SKM-1 treated with dmso at 0.1 percent for 144 hours (cell line): ENCODE results near the gene CFP.
A peak's percentile ranks its signal among the peaks of the same experiment; 100 is the strongest.
"Not testable (repeated sequence)": the region's sequence is repeated elsewhere in the genome, so short reads cannot be mapped to it uniquely, and the experiment has no call there.

Source experiments
- DNase-seq: peaks from one replicate; lab custom pipeline; 2025; ENCODE audit not compliant: unreplicated experiment; lab: John Stamatoyannopoulos, UW

Gene CFP

DNA sequence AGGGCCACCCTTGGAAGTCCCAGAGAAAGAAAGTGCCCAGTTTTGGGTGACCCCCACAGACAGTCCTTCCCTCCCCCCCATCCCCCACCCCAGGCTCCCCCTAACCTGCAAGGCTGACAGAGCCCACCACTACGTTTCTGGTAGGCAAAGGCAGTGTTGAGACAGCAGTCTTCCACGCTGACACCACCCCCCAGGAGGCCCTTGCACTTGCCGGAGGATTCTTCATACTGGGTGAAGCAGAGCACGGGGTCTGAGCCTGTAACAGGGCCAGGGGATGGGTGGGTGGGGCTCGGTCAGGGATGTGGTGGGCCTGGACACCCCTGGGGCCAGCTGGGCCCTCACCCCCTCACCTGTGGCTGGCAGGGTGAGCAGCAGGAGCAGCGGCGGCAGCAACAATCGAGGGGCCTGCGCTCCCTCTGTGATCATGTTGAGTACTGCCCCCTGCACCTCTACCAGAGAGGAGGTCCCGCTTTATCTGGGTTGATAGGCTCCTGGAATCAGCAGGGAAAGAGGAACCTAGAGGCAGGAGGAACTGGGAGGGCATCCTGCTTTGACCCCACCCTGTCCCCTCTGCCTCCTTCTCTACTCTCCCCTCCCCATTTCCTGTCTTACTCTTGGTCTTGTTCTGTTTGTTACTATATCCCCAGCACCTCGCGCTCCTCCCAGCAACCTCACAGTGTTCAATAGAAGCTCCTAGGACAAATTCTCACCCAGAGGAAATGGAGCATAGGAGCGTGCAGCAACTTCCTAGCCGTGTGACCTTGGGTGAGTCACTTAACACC, at the start of gene CFP:
CFP (minus strand) TSS at position 512 of the 782 bp plus-strand sequence; CDS start at position 426, 86 bp downstream.
- peak; percentile 72 for DNase-seq

DNA sequence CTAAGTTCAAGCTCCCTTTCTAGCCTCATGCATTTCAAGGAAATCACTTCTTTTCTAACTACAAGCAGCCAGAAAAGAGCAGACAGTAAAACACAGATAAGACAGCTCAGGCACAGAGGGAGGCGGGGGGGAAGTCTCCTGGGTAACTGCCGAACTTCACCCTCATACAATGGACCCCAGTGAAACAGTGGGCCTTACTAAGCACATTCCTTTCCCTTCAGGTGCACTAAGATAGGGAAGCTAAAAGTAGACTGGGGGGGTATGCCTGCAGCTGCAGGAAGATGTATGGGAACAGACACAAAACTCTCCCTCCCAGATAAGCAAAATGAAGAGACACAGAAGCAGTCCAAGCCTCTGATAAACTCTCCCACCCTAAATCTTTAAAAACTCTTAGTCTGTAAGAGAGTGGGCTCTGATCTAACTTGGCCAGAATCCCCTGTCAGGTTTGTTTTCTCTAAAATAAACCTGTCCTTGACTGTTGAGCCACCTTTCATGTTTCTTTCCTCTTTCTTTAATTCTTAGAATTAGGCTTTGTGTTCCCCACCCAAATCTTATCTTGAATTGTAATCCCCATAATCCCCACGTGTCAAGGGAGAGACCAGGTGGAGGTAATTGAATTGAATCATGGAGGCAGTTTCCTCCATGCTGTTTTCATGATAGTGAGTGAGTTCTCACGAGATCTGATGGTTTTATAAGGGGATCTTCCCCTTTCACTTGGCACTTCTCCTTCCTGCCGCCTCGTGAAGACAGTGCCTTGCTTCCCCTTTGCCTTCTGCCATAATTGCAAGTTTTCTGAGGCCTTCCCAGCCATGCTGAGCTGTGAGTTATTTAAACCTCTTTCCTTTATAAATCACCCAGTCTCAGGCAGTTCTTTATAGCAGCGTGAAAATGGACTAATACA, 46.5 kb upstream of the CFP start:
- DNase-seq: not testable (repeated sequence)

DNA sequence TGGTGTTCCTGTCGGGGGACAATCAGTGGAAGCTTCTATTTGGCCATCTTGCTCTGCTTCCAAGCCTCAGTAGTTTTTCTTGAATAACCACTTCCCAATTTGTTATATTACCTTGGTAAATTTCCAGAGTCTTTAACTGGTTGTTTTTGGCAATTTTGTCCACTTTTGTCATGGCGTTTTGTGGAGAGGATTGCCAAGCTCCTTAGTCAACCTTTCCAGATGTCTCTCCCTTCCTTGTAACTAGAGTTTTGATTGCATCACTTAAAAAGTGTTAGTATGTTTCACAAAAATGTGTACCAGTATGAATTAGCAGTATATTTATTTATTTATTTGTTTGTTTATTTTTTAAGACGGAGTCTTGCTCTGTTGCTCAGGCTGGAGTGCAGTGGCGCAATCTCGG, 45.0 kb upstream of the CFP start:
- no peak for DNase-seq

DNA sequence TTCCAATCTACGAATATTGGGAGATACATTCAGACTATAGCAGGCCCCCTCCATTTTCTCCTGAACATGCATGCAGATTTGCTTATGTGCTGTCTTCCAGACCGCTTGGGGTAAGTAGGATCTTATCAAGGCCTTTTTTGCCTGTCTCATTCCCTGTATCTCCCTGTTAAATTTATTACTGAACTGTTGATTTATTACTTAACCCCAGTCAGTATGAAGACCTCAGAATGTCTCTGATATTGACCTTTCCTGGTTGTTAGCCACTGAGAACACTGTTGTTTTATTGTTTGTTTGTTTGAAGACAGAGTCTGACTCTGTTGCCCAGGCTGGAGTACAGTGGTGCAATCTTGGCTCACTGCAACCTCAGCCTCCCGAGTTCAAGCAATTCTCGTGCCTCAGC, 36.1 kb upstream of the CFP start:
- DNase-seq: not testable (repeated sequence)

DNA sequence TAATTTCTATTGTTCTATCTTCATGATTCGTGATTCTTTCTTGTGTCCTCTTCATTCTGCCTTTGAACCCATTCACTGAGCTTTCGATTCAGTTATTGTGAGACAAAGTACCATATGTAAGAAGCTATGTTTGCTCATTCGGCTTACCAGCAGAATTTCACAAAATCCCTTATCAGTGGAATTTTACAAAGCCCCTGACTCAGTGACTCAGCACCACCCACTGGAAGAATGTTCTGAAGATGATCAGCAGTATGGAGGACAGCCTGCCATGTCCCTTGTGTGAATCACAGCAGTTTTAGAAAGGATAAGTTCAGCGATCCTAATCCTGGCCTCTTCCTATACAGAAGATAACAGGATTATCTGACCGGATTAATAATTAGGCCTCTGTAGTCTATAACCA, 35.0 kb upstream of the CFP start:
- no peak for DNase-seq

DNA sequence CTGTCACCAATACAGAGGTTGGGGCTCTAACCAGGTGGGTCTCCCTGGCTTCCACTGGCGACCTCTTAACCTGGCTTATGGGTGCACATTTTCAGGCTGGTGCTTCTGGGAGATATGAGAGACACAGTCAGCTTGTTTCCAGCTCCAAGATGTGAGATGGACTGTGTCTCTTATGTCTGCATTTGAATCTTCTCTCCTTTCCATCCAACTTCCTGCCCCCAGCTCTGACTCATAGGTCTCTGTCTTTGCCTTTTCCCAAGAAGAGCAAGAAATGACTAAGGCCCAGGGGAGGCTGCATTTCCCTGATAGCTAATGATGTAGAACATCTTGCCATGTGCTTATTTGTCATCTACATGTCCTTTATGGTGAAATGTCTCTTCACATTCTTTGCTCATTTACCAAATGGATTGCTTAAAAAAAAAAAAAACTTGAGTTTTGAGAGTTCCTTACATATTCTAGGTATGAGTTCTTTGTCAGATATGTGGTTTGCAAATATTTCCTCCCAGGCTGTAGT, 32.5 kb upstream of the CFP start:
- no peak for DNase-seq

DNA sequence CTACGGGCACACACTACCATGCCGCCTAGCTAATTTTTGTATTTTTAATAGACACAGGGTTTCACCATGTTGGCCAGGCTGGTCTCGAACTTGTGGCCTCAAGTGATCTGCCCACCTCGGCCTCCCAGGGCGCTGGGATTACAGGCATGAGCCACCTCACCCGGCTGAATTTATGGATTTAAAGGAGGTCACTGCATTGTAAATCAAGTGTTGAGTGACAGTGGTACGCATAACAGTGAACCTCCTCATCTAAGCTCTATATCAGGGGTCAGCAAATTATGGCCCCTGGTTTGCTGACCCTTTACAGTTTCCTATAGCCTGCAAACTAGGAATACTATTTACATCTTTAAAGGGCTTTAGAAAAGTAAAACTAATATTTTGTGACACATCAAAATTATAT, 31.8 kb upstream of the CFP start:
- DNase-seq: no peak

DNA sequence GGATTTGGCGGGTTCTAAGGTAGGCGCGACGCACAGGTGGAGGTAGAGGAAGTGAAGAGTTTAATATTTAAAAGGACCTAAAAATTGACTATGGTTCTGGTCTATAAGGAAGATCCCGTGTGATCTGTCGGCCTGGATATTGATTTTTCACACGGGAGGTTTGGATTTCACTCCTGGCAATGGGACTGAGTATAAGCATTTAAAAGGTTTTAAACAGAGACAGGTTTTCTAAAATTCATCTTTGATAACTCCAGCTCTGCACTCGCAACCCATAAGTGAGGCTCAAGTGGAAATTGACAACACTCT, 29.6 kb upstream of the CFP start:
- no peak for DNase-seq

DNA sequence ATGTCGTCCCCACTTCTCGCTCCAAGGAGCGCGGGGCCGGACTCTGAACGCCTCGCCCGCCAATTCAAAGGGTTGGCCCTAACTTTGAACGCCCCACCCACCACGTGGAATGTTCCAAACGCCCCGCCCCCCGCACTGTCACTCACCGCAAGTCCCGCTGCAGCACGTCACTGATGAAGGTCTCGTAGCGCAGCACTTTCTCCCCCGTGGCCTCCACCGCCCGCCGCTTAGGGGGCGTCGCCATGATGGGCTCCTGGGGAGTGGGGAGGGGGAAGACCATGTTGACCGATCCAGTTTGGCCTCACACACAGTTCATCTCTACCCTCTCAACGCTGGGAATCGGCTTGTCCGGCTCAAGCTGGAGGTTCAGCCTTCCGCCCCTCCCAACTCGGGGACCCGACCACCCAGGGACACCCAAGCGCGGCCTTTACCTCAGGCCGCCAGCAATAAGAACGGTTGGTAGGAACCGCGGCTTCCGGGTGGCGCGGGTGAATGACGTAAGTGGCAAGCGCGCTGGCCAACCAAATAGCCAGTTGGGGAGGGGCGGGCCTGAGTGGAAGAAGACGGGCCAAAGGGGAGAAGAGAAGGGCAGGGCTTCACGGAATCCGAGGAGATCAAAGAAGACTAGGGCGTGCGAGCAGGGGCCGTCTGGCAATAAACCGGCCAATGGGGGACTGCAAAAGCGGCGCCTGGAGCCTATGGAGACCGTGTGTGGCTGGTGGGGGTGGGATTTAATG, 29.1 kb upstream of the CFP start, which contains the start of gene UXT:
UXT (minus strand) TSS at position 497 of the 737 bp plus-strand sequence; CDS start at position 244, 253 bp downstream.
- peak; percentile 84 for DNase-seq

DNA sequence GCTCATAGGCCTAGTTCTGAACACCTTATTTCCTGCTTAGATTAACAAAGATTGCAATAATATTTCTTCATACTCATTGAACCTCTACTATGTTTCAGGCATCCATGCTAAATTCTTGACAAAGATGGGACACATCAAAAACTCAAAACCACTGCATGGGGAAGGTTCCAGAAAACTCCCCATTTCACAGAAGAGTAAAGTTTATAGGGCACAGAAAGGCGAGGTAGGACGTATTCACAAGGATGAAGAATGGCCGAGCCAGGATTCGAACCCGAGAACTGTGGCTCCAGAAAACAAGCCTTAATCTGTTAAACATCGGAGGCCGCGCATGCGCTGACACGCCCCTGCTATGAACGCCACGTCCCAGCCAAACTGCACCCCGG, 28.6 kb upstream of the CFP start:
- DNase-seq: no peak

DNA sequence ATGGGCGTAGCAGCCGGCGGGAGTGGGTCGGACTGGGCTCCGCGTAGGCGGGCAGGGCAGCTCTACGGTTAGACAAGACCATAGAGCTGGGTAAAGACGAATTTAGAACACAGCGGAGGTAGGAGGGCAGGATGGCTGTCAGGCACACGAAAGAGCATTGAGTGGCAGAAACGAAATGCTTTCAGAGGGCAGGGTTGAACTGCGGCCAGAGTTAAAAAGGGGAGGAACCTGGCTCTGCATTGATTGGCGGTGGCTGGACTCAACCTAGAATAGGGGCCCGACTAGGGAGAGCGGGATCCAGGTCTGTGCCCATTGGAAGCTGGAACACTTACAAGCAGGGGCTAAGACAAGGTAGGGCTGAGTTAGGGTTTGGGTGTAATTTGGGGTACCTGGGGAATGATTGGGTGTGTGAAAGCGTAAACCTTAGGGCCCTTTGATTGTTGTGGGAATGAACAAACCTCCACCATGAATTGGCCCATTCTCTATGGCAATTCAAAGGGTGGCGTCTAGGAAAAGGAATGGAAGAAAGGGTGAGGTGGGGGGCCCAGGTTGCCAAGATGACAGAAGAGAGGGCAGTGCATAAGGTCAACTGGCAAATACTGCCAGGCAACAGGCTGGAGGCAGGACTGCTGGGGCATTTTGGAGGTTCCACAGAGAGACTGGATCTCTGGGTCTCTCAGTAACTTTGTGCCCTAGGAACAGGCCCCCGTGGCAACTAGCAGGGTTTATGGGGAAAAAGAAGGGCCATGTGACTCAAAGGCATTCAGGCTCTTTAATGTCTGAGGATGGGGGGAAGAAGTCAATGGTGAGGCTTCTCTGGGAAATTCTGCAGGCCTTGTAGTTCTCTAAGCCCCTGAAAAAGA, 21.5 kb upstream of the CFP start:
- no peak for DNase-seq

DNA sequence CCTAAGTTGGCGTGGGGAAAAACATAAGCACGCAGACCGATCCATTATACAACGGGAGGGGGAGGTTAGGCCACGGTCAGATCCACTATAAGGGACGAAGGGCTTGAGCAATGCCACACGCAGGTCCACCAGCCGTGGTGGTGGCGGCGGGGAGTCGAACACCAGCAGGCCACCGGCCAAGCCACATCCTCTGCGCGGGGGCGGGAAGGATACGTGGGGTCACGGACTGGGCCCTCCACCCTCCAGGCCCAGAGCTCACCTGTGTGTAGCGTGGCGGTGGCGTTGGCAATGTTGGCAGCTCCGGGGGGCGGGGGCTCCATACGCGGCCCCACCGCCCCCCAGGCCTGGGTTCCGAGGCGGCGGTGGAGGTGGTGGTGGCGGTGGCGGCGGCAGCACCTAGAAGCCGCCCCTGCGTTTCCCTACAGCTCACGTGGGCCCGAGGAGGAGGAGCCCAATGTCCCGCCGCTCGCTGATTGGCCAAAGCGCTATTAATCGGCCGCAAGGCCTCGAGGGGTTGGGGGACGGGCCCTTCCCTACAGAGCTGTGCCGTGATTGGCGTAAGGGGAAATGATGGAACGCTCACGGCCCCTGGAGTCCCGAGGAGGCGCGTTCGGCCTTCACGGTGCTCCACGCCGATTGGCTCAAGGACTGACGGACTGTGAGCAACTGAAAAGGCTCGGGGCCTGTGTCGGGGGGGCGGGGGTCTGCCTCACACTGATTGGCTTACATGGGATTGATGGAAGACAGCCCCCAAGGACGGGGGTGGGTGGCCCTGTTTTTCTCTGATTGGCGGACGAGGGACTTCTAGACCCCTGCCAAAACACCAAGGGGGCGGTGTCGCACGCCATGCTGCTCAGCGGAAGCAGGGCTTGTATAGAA, 20.7 kb upstream of the CFP start, which contains the start of gene ELK1:
ELK1 (minus strand) TSS at position 400 of the 879 bp plus-strand sequence. CDS start 9,122 bp downstream, outside the sequence.
- no peak for DNase-seq

DNA sequence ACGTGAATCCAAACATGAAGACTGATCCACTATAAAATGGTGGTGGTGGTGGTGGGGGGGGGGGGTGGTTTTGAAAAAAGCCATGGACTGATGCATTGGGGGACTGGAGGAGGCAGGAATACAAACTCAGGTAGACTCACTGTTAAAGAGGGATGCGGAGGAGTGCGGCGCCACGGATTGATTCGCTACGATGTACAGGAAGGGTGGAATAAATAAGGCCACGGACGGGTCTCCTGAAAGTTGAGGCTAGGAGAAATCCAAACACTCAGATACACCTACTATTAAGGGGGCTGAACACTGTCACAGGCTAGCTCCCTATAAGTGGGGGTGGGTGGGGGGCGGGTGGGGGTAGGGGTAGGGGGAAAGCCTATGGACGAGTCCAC, 20.0 kb upstream of the CFP start:
- no peak for DNase-seq

DNA sequence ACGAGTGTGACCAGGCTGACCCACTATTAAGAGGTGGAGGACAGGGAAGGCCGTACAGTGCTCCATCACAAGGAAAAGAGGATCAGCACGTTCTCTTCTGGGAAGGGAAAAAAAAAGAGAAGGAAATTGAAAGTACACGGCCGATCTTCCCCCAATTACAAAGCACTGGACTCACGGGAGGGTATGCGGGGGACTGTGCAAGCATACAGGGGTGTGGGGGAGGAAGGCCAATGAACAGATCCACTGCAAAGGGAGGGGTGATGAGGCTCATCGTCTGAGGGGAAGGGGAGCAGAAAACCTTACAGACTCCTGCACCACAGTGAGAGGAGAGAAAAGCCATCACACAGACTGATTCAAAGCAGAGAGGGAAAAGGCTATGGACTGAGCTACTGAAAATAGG, 19.5 kb upstream of the CFP start:
- DNase-seq: no peak

DNA sequence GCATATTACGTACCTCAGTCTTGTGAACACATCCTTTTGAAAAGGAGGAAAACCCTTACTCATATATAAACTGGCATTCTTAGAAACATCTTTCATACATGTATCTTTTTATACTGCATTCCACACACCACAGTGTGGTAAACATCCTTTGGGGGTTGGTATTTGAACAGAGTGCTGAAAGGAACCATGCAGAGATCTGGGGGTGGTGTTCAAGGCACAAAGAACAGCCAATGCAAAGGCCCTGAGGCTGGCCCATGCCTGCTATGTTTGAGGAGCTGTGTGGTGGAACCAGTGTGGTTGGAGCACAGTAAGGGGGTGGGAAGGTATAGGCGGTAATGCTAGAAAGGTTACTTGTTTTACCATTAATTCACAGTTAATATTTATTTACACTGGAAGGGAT, 18.6 kb upstream of the CFP start:
- DNase-seq: no peak

DNA sequence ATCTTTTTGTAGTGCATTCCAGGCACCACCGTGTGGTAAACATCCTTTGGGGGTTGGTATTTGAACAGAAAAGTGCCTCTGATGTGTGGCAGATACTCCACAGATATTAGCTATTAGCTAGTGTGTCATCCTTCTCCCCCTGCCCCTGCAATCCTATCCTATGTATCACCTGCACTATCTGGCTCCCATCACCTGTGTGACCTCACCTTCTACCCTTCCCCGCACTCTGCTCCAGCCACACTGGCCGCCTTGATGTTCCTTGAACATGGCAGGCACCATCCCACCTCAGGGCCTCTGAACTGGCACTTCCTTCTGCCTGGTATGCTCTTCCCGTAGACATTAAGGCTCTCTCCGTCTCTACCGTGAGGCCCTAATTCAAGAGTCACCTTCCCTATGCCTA, 16.9 kb upstream of the CFP start:
- DNase-seq: no peak

DNA sequence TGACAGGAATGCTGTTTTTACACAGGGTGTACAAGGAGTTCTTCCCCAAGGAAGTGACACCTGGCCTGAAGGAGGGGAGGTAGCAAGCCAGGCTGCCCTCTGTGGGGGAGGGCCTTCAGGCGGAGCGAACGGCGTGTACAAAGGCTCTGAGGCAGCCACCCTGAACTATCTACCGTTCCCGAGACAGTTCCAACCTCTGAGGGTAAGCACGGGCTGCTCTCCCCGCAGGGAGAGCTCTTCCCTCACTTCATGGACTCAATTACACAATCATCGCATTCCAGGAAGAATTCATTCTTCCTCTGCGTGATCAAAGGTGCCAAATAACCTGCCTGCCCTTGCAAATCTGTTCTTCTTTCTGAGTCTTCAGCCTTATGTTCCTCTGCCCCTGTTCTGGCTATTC, 15.8 kb upstream of the CFP start:
- DNase-seq: no peak

DNA sequence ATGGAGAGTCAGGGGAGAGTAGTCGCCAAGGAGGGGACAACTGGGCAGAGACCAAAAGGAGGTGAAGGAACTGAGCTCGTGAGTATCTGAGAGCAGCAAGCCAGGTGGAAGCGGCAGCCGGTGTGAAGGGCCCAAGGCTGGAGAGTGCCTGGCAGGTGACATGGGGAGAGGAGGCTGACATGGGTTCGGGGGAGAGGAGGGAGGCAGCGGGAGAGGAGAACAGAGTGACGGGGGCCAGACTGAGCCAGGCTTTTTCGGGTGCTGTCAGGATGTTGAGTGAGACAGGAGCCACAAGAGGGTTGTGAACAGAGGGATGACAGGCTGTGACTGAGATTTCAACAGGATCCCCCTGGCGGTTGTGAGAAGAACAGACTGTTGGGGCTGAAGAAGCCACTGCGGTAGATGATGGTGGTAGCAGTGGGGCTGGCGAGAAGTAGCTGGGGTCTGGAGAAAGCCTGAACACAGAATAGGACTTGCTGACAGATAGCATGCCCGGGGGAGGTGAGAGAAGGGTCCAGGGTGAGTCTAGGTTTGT, 14.9 kb upstream of the CFP start:
- DNase-seq: peak; percentile 27

DNA sequence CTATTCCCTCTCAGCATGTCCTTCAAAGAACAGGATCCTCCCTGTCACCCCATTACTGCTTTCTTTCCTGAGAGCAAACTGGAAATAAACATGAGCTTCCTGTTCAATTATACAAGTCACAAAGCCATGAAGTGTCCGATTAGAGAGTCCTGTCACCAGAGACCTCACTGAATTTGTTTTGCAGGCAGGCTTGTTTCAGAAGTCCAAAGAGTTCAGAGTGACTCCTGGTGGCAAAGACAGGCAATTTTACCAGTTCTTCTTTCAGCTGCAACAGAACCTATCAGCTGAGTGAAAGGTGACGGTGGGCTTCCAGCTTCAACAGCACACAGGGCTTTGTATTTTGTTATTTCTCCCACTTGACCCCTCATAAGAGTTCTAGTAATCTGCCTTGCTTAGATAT, 14.2 kb upstream of the CFP start:
- peak; percentile 20 for DNase-seq
